ENCODE results near the gene SRD5A3.
"Not testable (repeated sequence)": the region's sequence is repeated elsewhere in the genome, so short reads cannot be mapped to it uniquely, and the experiment has no call there.

SRD5A3 gene

GRCh38 chr4:55348466-55348865 lies 2.4 kb downstream of the SRD5A3 start:
- Histone ChIP-seq H3K27ac (ENCODE audit: low read depth, low read length) (no peak overlapping the region), H3K9me2 (replicated peaks; ENCODE audit: control insufficient read depth, low read length) (no peaks in the 10 kb centered on the region), H3F3A (ENCODE audit: control insufficient read depth, insufficient read depth) (peaks cover 7% of the 10 kb centered on the region), H3K4me1 (ENCODE audit: control insufficient read depth, low read length) (peaks cover 20% of the 10 kb centered on the region), H3K79me2 (ENCODE audit: control insufficient read depth, low read length) (no peaks in the 10 kb centered on the region), H3K4me3 (ENCODE audit: low read length) (no peak overlapping the region), H3K9me3 (ENCODE audit: control insufficient read depth, insufficient read depth, low read length) (no peaks in the 10 kb centered on the region), H4K20me1 (ENCODE audit: control insufficient read depth, insufficient read depth, low read depth, low read length) (no peaks in the 10 kb centered on the region), H3K36me3 (ENCODE audit: control insufficient read depth, low read length) (no peaks in the 10 kb centered on the region), H3K27me3 (ENCODE audit: control insufficient read depth, low read length) (no peaks in the 10 kb centered on the region), H3K4me2 (ENCODE audit: low read length) (no peak overlapping the region)
- TF ChIP-seq EZH2phosphoT487 (IDR thresholded peaks at IDR 0.05; ENCODE audit: borderline replicate concordance, low read length) (no peak), CTCF (IDR thresholded peaks at IDR 0.05; ENCODE audit: low read depth, low read length, poor library complexity, severe bottlenecking) (no peak)

GRCh38 chr4:55350870-55351269 lies 4.8 kb downstream of the SRD5A3 start:
- not testable (repeated sequence) for H3K27me3 ChIP-seq (ENCODE audit: control insufficient read depth, low read length); H3K4me2 ChIP-seq (ENCODE audit: low read length); H3K9me3 ChIP-seq (ENCODE audit: control insufficient read depth, insufficient read depth, low read length); H3K4me3 ChIP-seq (ENCODE audit: low read length); H3K36me3 ChIP-seq (ENCODE audit: control insufficient read depth, low read length); H4K20me1 ChIP-seq (ENCODE audit: control insufficient read depth, insufficient read depth, low read depth, low read length); H3K79me2 ChIP-seq (ENCODE audit: control insufficient read depth, low read length); H3F3A ChIP-seq (ENCODE audit: control insufficient read depth, insufficient read depth); H3K9me2 ChIP-seq (replicated peaks; ENCODE audit: control insufficient read depth, low read length); H3K27ac ChIP-seq (ENCODE audit: low read depth, low read length)
- H3K4me1 ChIP-seq (ENCODE audit: control insufficient read depth, low read length) = peaks cover 14% of the 10 kb centered on the region

- no peaks in the 10 kb centered on the region for H4K20me1 ChIP-seq (ENCODE audit: control insufficient read depth, insufficient read depth, low read depth, low read length)
- H3K4me1 ChIP-seq (ENCODE audit: control insufficient read depth, low read length) = peaks cover 10% of the 10 kb centered on the region
- TF ChIP-seq EZH2phosphoT487 (IDR thresholded peaks at IDR 0.05; ENCODE audit: borderline replicate concordance, low read length) (no peak), CTCF (IDR thresholded peaks at IDR 0.05; ENCODE audit: low read depth, low read length, poor library complexity, severe bottlenecking) (no peak)
- H3F3A ChIP-seq (ENCODE audit: control insufficient read depth, insufficient read depth) = peaks cover 2% of the 10 kb centered on the region; the same call in 1 of the 2 replicates
- H3K4me3 ChIP-seq (ENCODE audit: low read length) = no peak overlapping the region
- H3K9me2 ChIP-seq (replicated peaks; ENCODE audit: control insufficient read depth, low read length) = no peaks in the 10 kb centered on the region
- no peaks in the 10 kb centered on the region for H3K27me3 ChIP-seq (ENCODE audit: control insufficient read depth, low read length)
- H3K27ac ChIP-seq (ENCODE audit: low read depth, low read length) = no peak overlapping the region
- no peaks in the 10 kb centered on the region for H3K36me3 ChIP-seq (ENCODE audit: control insufficient read depth, low read length)
- no peak overlapping the region for H3K4me2 ChIP-seq (ENCODE audit: low read length)
- H3K79me2 ChIP-seq (ENCODE audit: control insufficient read depth, low read length) = no peaks in the 10 kb centered on the region
- no peaks in the 10 kb centered on the region for H3K9me3 ChIP-seq (ENCODE audit: control insufficient read depth, insufficient read depth, low read length)
Observed at GRCh38 chr4:55351824-55352223, 5.8 kb downstream of the SRD5A3 start.

GRCh38 chr4:55352726-55353125 lies 6.7 kb downstream of the SRD5A3 start:
- H3K4me1 ChIP-seq (ENCODE audit: control insufficient read depth, low read length) = peaks cover under 1% of the 10 kb centered on the region
- no peak for TF ChIP-seq CTCF (IDR thresholded peaks at IDR 0.05; ENCODE audit: low read depth, low read length, poor library complexity, severe bottlenecking)
- no peaks in the 10 kb centered on the region for H4K20me1 ChIP-seq (ENCODE audit: control insufficient read depth, insufficient read depth, low read depth, low read length)
- H3K4me3 ChIP-seq (ENCODE audit: low read length) = no peak overlapping the region
- H3K9me2 ChIP-seq (replicated peaks; ENCODE audit: control insufficient read depth, low read length) = no peaks in the 10 kb centered on the region
- no peaks in the 10 kb centered on the region for H3K36me3 ChIP-seq (ENCODE audit: control insufficient read depth, low read length)
- no peaks in the 10 kb centered on the region for H3K9me3 ChIP-seq (ENCODE audit: control insufficient read depth, insufficient read depth, low read length)
- H3K79me2 ChIP-seq (ENCODE audit: control insufficient read depth, low read length) = no peaks in the 10 kb centered on the region
- H3F3A ChIP-seq (ENCODE audit: control insufficient read depth, insufficient read depth) = peaks cover 2% of the 10 kb centered on the region; the same call in 1 of the 2 replicates
- H3K27me3 ChIP-seq (ENCODE audit: control insufficient read depth, low read length) = no peaks in the 10 kb centered on the region
- no peak overlapping the region for H3K27ac ChIP-seq (ENCODE audit: low read depth, low read length)
- no peak overlapping the region for H3K4me2 ChIP-seq (ENCODE audit: low read length)

GRCh38 chr4:55353228-55353747 lies 7.2 kb downstream of the SRD5A3 start:
- H3K27ac ChIP-seq (ENCODE audit: low read depth, low read length); H3K27me3 ChIP-seq (ENCODE audit: control insufficient read depth, low read length); H3K9me2 ChIP-seq (replicated peaks; ENCODE audit: control insufficient read depth, low read length); H3F3A ChIP-seq (ENCODE audit: control insufficient read depth, insufficient read depth); H3K9me3 ChIP-seq (ENCODE audit: control insufficient read depth, insufficient read depth, low read length); H3K36me3 ChIP-seq (ENCODE audit: control insufficient read depth, low read length); H3K79me2 ChIP-seq (ENCODE audit: control insufficient read depth, low read length); H4K20me1 ChIP-seq (ENCODE audit: control insufficient read depth, insufficient read depth, low read depth, low read length); H3K4me3 ChIP-seq (ENCODE audit: low read length); H3K4me2 ChIP-seq (ENCODE audit: low read length); H3K4me1 ChIP-seq (ENCODE audit: control insufficient read depth, low read length): not testable (repeated sequence)

Data from DOHH2 (cell line).